Mucosa of stomach (tissue), 1 donor: ENCODE data around the gene ERC2.

Experiments
- H3K27me3 ChIP-seq: one replicate; pipeline ENCODE4 v1.7.0; 2013; ENCODE audit warnings: mild to moderate bottlenecking, low read length; ENCODE audit not compliant: control insufficient read depth, insufficient read depth
- H3K36me3 ChIP-seq: one replicate; pipeline ENCODE4 v1.7.0; 2013; ENCODE audit warnings: low read length; ENCODE audit not compliant: control insufficient read depth, insufficient read depth
- H3K4me1 ChIP-seq: one replicate; pipeline ENCODE4 v1.7.0; 2013; ENCODE audit warnings: mild to moderate bottlenecking, low read length; ENCODE audit not compliant: control insufficient read depth, insufficient read depth
- H3K4me3 ChIP-seq: one replicate; pipeline ENCODE4 v1.7.0; 2013; ENCODE audit warnings: low read length
- H3K9ac ChIP-seq: one replicate; pipeline ENCODE4 v1.7.0; 2013; ENCODE audit warnings: mild to moderate bottlenecking, low read length, moderate library complexity
- H3K9me3 ChIP-seq: one replicate; pipeline ENCODE4 v1.7.0; 2013; ENCODE audit warnings: mild to moderate bottlenecking, low read length, moderate library complexity; ENCODE audit not compliant: control insufficient read depth
- donor health status: Pancreatic carcinoma.

ERC2 gene

GRCh38 chr3:55709411-55710012 lies 758.8 kb downstream of the ERC2 start:
- no peaks in the 10 kb centered on the region for H3K27me3 ChIP-seq
- no peaks in the 10 kb centered on the region for H3K36me3 ChIP-seq
- no peak overlapping the region for H3K9ac ChIP-seq
- H3K4me1 ChIP-seq, result no peaks in the 10 kb centered on the region
- H3K9me3 ChIP-seq, result no peaks in the 10 kb centered on the region
- H3K4me3 ChIP-seq, result no peak overlapping the region

GRCh38 chr3:55708921-55709320 lies 759.3 kb downstream of the ERC2 start:
- Histone ChIP-seq H3K27me3 (no peaks in the 10 kb centered on the region), H3K9ac (no peak overlapping the region), H3K36me3 (no peaks in the 10 kb centered on the region), H3K9me3 (no peaks in the 10 kb centered on the region), H3K4me3 (no peak overlapping the region), H3K4me1 (no peaks in the 10 kb centered on the region)

GRCh38 chr3:55708242-55708641 lies 760.0 kb downstream of the ERC2 start:
- no peaks in the 10 kb centered on the region for H3K27me3 ChIP-seq
- no peak overlapping the region for H3K4me3 ChIP-seq
- H3K9ac ChIP-seq, result no peak overlapping the region
- H3K36me3 ChIP-seq, result no peaks in the 10 kb centered on the region
- H3K9me3 ChIP-seq, result no peaks in the 10 kb centered on the region
- no peaks in the 10 kb centered on the region for H3K4me1 ChIP-seq

GRCh38 chr3:55704521-55704920 lies 763.7 kb downstream of the ERC2 start:
- no peaks in the 10 kb centered on the region for H3K36me3 ChIP-seq
- H3K4me3 ChIP-seq, result no peak overlapping the region
- no peaks in the 10 kb centered on the region for H3K27me3 ChIP-seq
- H3K9me3 ChIP-seq, result no peaks in the 10 kb centered on the region
- H3K4me1 ChIP-seq, result no peaks in the 10 kb centered on the region
- no peak overlapping the region for H3K9ac ChIP-seq

- Histone ChIP-seq H3K36me3 (no peaks in the 10 kb centered on the region), H3K9ac (no peak overlapping the region)
These were observed 765.4 kb downstream of the ERC2 start for GRCh38 chr3:55702822-55703221.

GRCh38 chr3:55701997-55702396 lies 766.3 kb downstream of the ERC2 start:
- H3K4me1 ChIP-seq, result no peaks in the 10 kb centered on the region
- no peaks in the 10 kb centered on the region for H3K36me3 ChIP-seq
- no peaks in the 10 kb centered on the region for H3K27me3 ChIP-seq
- H3K9me3 ChIP-seq, result no peaks in the 10 kb centered on the region
- H3K4me3 ChIP-seq, result no peak overlapping the region
- H3K9ac ChIP-seq, result no peak overlapping the region

More at GRCh38 chr3:55702822-55703221, 765.4 kb downstream of the ERC2 start:
- H3K9me3 ChIP-seq, result no peaks in the 10 kb centered on the region
- no peak overlapping the region for H3K4me3 ChIP-seq
- no peaks in the 10 kb centered on the region for H3K27me3 ChIP-seq
- H3K4me1 ChIP-seq, result no peaks in the 10 kb centered on the region

- H3K4me3 ChIP-seq, result no peak overlapping the region
- no peaks in the 10 kb centered on the region for H3K27me3 ChIP-seq
- no peaks in the 10 kb centered on the region for H3K36me3 ChIP-seq
- H3K4me1 ChIP-seq, result no peaks in the 10 kb centered on the region
- H3K9ac ChIP-seq, result no peak overlapping the region
- no peaks in the 10 kb centered on the region for H3K9me3 ChIP-seq
These were observed 769.4 kb downstream of the ERC2 start for GRCh38 chr3:55698831-55699230.

GRCh38 chr3:55697177-55697865 lies 770.9 kb downstream of the ERC2 start:
- no peaks in the 10 kb centered on the region for H3K27me3 ChIP-seq
- no peaks in the 10 kb centered on the region for H3K4me1 ChIP-seq
- H3K4me3 ChIP-seq, result no peak overlapping the region
- H3K9me3 ChIP-seq, result no peaks in the 10 kb centered on the region
- no peak overlapping the region for H3K9ac ChIP-seq
- no peaks in the 10 kb centered on the region for H3K36me3 ChIP-seq

- Histone ChIP-seq H3K4me1 (no peaks in the 10 kb centered on the region), H3K9me3 (no peaks in the 10 kb centered on the region), H3K27me3 (no peaks in the 10 kb centered on the region), H3K36me3 (no peaks in the 10 kb centered on the region), H3K4me3 (no peak overlapping the region), H3K9ac (no peak overlapping the region)
These were observed 775.2 kb downstream of the ERC2 start for GRCh38 chr3:55692957-55693558.

GRCh38 chr3:55692295-55692956 lies 775.8 kb downstream of the ERC2 start:
- no peak overlapping the region for H3K4me3 ChIP-seq
- H3K36me3 ChIP-seq, result no peaks in the 10 kb centered on the region
- H3K9me3 ChIP-seq, result no peaks in the 10 kb centered on the region
- no peak overlapping the region for H3K9ac ChIP-seq
- no peaks in the 10 kb centered on the region for H3K4me1 ChIP-seq
- no peaks in the 10 kb centered on the region for H3K27me3 ChIP-seq

GRCh38 chr3:55691141-55691540 lies 777.1 kb downstream of the ERC2 start:
- Histone ChIP-seq H3K4me1 (no peaks in the 10 kb centered on the region), H3K4me3 (no peak overlapping the region), H3K9ac (no peak overlapping the region), H3K9me3 (no peaks in the 10 kb centered on the region), H3K36me3 (no peaks in the 10 kb centered on the region), H3K27me3 (no peaks in the 10 kb centered on the region)

- Histone ChIP-seq H3K36me3 (no peaks in the 10 kb centered on the region), H3K4me3 (no peak overlapping the region), H3K9ac (no peak overlapping the region), H3K27me3 (no peaks in the 10 kb centered on the region), H3K4me1 (no peaks in the 10 kb centered on the region), H3K9me3 (no peaks in the 10 kb centered on the region)
These were observed 777.5 kb downstream of the ERC2 start for GRCh38 chr3:55690726-55691125.
